Left renal cortex interstitium (tissue), 4 donors: ENCODE measurements around the gene OR6C70. TPM values are rescaled to one million over a fixed set of nuclear protein-coding genes. Genes with fewer than 3 reads are reported as not detected.
"Not testable (repeated sequence)": the region's sequence is repeated elsewhere in the genome, so short reads cannot be mapped to it uniquely, and the experiment has no call there.

Experiments
- DNase-seq, 4 donors: peaks; one replicate each; pipeline ENCODE4 v3.0.0-alpha.2; 2013; ENCODE audit warnings: low read depth in 4 of 4, low spot score in 2 of 4, missing footprints in 1 of 4
- polyA plus RNA-seq, 4 donors: library from polyadenylated mRNA; unstranded; fragments of 120-200 nt; gene quantifications; one replicate each; pipeline ENCODE4 v1.2.1, GENCODE V29; 2013; ENCODE audit not compliant: insufficient read length in 4 of 4

OR6C70 gene
- not detected for polyA plus RNA-seq

- DNase-seq = no peak
Measured at GRCh38 chr12:55470088-55470829, at the start of gene OR6C70. Gene OR6C70 (minus strand): TSS chr12:55470138. CDS start chr12:55470138, 0 bp downstream.

DNA sequence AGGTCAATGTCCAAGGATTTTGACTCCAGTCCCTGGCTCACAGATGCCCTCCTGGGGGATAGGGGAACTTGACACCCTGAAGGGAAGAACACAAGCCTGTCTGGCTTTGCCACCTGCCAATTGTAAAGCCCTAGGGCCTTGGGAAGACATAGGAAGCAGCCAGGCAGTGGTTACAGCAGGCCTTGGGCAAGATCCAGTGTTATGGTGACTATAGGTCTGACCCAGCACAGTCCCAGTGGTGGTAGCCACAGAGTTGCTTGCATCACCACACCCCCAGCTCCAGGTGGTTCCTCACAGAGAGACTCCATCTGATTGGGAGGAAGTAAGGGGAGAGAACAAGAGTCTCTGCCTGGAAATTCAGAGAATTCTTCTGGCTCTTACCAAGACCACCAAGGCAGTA lies 46.5 kb upstream of the OR6C70 start:
- no peak for DNase-seq

DNA sequence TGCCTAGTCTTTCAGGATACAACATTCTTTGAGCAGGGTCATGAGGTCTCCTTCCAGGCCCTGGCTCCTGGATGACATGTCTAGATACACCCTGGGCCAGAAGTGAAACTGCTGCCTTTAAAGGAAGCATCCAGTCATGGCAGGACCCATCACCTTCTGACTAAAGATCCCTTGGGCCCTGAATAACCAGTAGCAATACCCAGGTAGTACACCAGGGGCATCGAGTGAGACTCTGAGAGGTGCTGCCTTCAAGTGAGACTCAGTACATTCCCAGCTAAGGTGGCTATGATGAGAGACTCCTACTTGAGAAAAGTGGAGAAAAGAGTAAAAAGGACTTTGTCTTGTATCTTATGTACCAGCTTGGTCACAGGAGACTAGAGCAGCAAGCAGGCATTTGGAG lies 45.8 kb upstream of the OR6C70 start:
- DNase-seq = no peak

- DNase-seq = no peak
Measured at GRCh38 chr12:55501601-55502000, 31.7 kb upstream of the OR6C70 start.

GRCh38 chr12:55499810-55500252 lies 29.9 kb upstream of the OR6C70 start:
- peak in 1 of 4 donors; percentile 3 for DNase-seq

GRCh38 chr12:55499231-55499630 lies 29.3 kb upstream of the OR6C70 start:
- no peak for DNase-seq

DNA sequence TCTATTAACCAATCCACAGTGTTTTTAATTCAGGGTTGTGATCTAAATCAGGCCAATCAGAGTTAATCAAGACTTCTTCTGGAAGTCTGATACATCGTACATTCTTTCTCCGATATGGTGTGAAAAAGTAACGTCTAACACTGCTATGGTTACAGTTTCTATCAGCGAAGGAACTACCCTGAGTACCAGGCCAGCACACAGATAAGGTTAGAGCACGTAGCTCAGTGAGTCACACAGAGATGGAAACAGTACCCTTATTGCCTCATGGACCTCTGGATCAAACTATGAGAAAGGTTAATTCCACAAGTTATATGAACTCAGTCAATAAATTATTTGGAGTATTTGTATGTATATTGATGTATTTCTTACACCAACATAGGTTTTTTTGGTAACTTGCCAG lies 25.6 kb upstream of the OR6C70 start:
- no peak for DNase-seq

GRCh38 chr12:55492078-55492477 lies 22.1 kb upstream of the OR6C70 start, which contains the start of gene OR6C68:
Gene OR6C68 (plus strand): TSS chr12:55492378. CDS start chr12:55492378, 0 bp downstream.
- no peak for DNase-seq

GRCh38 chr12:55484284-55484683 lies 14.3 kb upstream of the OR6C70 start:
- DNase-seq = not testable (repeated sequence)

- DNase-seq = not testable (repeated sequence)
Measured at GRCh38 chr12:55479136-55479535, 9.2 kb upstream of the OR6C70 start.

GRCh38 chr12:55472264-55472663 lies 2.3 kb upstream of the OR6C70 start:
- no peak for DNase-seq

GRCh38 chr12:55469291-55469690 lies 647 bp downstream of the OR6C70 start:
- DNase-seq = no peak

DNA sequence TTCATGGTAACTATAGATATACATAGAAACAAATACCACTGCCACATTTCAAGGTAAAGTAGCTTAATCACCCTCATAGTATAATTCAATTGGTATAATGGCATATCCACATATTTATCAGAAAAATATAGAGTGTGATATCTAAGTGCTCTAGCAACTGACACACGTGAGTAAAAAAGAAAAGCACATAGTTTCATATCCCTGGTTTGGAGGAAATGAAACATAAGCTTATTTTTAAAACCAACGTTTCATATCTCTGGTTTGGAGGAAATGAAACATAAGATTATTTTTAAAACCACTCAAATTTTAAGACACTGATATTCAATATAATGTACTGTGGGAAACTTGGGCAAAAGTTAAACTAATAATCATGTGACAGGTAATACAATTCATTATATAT lies 2.1 kb downstream of the OR6C70 start:
- DNase-seq = no peak

- not testable (repeated sequence) for DNase-seq
Measured at GRCh38 chr12:55464926-55465325, 5.0 kb downstream of the OR6C70 start.

GRCh38 chr12:55448825-55449224 lies 21.1 kb downstream of the OR6C70 start:
- DNase-seq = no peak

DNA sequence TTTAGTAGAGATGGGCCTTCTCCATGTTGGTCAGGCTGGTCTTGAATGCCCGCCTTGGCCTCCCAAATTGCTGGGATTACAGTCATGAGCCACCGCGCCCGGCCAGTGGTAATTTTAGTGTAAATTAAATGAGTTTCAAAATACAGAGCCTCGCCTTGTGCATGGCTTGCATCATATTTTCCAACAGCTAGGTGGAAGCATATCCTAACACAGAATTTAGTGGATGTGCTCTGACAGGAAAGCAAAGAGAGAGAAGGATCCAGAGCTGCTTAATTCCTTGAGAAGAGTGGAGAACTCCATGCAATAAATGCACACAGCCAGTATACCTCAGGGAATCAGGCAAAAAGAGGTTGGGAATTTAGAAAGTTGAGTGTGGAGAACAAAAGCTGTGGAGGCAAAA lies 23.6 kb downstream of the OR6C70 start:
- no peak for DNase-seq

DNA sequence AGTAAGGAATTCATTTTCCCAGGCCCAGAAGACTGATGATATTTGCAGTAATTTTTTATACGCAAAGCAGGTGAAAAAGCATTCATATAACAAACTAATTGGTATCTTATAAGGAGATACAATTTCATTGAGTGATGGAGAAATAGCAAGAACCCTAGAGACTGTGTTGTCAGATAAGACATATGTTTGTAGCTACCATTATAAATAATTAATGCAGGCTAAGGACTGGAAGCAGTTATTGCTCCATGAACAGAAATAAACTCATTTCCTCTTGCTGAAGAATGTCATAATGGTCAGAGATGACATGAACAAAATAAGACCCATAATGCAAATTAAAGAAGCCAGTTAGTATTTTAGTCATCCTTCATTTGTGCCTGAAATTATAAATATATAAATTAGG lies 24.6 kb downstream of the OR6C70 start:
- DNase-seq = no peak

- DNase-seq = no peak
Measured at GRCh38 chr12:55443776-55444175, 26.2 kb downstream of the OR6C70 start, which contains the start of gene OR6C2. Gene OR6C2 (plus strand): TSS chr12:55444076. CDS start chr12:55452214, 8,138 bp downstream.

- not testable (repeated sequence) for DNase-seq
Measured at GRCh38 chr12:55441233-55441632, 28.7 kb downstream of the OR6C70 start.

- no peak for DNase-seq
Measured at GRCh38 chr12:55428331-55429243, 41.4 kb downstream of the OR6C70 start.

DNA sequence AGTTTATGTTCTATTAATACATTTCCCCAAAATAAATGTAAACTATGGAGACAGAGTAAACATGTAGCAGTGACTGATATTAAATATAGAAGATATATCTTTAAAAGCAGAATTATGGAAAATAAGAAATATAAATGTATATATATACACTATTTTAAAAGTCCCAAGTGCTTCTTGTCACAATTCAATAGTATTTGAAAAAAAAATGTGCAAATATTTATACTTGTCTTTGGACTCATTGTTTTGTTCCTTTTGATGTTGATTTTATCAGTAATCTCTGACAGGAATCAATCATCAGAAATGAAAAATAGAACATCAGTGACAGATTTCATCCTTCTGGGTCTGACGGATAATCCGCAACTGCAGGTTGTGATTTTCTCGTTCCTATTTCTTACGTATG lies 44.0 kb downstream of the OR6C70 start, which contains the start of gene OR6C76:
Gene OR6C76, plus strand, starts transcription at position 301 of the 400 bp plus-strand sequence. Its CDS starts 0 bp downstream, at position 301.
- DNase-seq = no peak
